Measurements from ENCODE around the gene SPSB1.

The SPSB1 gene

DNA sequence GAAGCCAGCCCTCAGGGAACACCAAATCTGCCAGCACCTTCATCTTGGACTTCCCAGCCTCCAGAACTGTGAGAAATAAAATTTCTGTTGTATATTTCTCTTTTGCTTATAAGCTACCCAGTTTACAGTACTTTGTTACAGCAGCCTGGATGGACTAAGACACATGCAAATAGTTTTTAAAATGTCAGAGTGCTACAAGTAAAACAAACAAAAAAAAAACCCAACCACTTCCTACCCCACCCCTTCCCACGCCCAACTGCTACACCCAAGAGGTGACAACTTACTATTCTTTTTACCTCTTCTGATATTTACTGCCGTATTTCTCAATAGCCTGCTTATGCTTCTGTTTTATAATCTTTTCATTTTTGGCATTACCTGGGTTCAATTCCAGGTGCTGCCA lies 8.6 kb upstream of the SPSB1 start:
- TF ChIP-seq FOXP2 (optimal IDR thresholded peaks at IDR 0.05; ENCODE audit: borderline replicate concordance, extremely low read depth, extremely low read length, insufficient read depth) (no peak), POLR2AphosphoS5 (IDR thresholded peaks at IDR 0.05; ENCODE audit: low read depth, low read length) (no peak), TAF1 (IDR thresholded peaks at IDR 0.05; ENCODE audit: borderline replicate concordance, insufficient read depth, low read length) (no peak), REST (IDR thresholded peaks at IDR 0.05; ENCODE audit: insufficient read depth in 1 of 2, low read depth in 2 of 2, low read length in 2 of 2) (no peak), SIN3A (IDR thresholded peaks at IDR 0.05; ENCODE audit: borderline replicate concordance, insufficient read depth, low read length) (no peak)

- TF ChIP-seq SIN3A (IDR thresholded peaks at IDR 0.05; ENCODE audit: borderline replicate concordance, insufficient read depth, low read length), result no peak
- TF ChIP-seq POLR2AphosphoS5 (IDR thresholded peaks at IDR 0.05; ENCODE audit: low read depth, low read length), result no peak
- TF ChIP-seq FOXP2 (optimal IDR thresholded peaks at IDR 0.05; ENCODE audit: borderline replicate concordance, extremely low read depth, extremely low read length, insufficient read depth), result no peak
- no peak for TF ChIP-seq REST (IDR thresholded peaks at IDR 0.05; ENCODE audit: insufficient read depth in 1 of 2, low read depth in 2 of 2, low read length in 2 of 2)
- TF ChIP-seq TAF1 (IDR thresholded peaks at IDR 0.05; ENCODE audit: borderline replicate concordance, insufficient read depth, low read length), result no peak
These were observed 6.1 kb upstream of the SPSB1 start for GRCh38 chr1:9286556-9286955.

DNA sequence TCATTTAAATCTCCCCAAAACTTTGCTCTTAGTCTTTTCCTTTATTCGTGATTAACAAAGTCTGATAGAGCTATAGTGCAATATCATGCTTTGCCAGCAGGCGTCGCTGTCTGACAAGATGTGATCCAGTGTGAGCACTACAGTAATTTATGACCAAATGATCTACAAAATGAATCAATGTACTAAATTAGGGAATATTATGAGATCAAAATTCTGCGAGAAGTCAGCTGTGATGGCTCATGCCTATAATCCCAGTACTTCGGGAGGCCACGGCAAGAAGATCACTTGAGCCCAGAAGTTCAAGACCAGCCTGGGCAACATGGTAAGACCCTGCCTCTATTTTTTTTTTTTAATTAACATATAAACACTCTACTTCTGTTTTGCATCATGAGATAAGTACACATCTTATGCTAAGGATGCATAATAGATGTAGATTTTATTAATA lies 3.6 kb upstream of the SPSB1 start:
- TF ChIP-seq SIN3A (IDR thresholded peaks at IDR 0.05; ENCODE audit: borderline replicate concordance, insufficient read depth, low read length) (no peak), TAF1 (IDR thresholded peaks at IDR 0.05; ENCODE audit: borderline replicate concordance, insufficient read depth, low read length) (no peak), FOXP2 (optimal IDR thresholded peaks at IDR 0.05; ENCODE audit: borderline replicate concordance, extremely low read depth, extremely low read length, insufficient read depth) (no peak), REST (IDR thresholded peaks at IDR 0.05; ENCODE audit: insufficient read depth in 1 of 2, low read depth in 2 of 2, low read length in 2 of 2) (no peak)

- no peak for TF ChIP-seq FOXP2 (optimal IDR thresholded peaks at IDR 0.05; ENCODE audit: borderline replicate concordance, extremely low read depth, extremely low read length, insufficient read depth)
- no peak for TF ChIP-seq POLR2AphosphoS5 (IDR thresholded peaks at IDR 0.05; ENCODE audit: low read depth, low read length)
- no peak for TF ChIP-seq SIN3A (IDR thresholded peaks at IDR 0.05; ENCODE audit: borderline replicate concordance, insufficient read depth, low read length)
- TF ChIP-seq REST (IDR thresholded peaks at IDR 0.05; ENCODE audit: insufficient read depth in 1 of 2, low read depth in 2 of 2, low read length in 2 of 2), result no peak
- TF ChIP-seq TAF1 (IDR thresholded peaks at IDR 0.05; ENCODE audit: borderline replicate concordance, insufficient read depth, low read length), result no peak
These were observed 2.8 kb upstream of the SPSB1 start for GRCh38 chr1:9289711-9290485.
